K562 (cell line): ENCODE data around the gene GDPD2. TPM values are rescaled to one million over a fixed set of nuclear protein-coding genes. Genes with fewer than 3 reads are reported as not detected.

ENCODE experiments used
- ADNP ChIP-seq: fragments of 200-800 bp; sonication (Bioruptor generic); IDR thresholded peaks from 2 replicates; pipeline ENCODE4 v1.6.1; 2016; ENCODE audit warnings: missing genetic modification characterization, missing compliant biosample characterization
- BCLAF1 ChIP-seq, 2 experiments: fragments of 450-650 bp in 1 of 2; IDR thresholded peaks; 2 replicates each; pipeline ENCODE4 v1.6.1; 2011 to 2017; ENCODE audit warnings: low read depth in 2 of 2, antibody characterized with exemption in 1 of 2, borderline replicate concordance in 1 of 2, low read length in 1 of 2, mild to moderate bottlenecking in 1 of 2, mixed read lengths in 1 of 2; ENCODE audit not compliant: control insufficient read depth in 1 of 2
- CAMTA2 ChIP-seq: fragments of 250-450 bp; sonication (Bioruptor Pico); conservative IDR thresholded peaks from 2 replicates; pipeline ENCODE4 v1.5.1; 2022
- MECOM ChIP-seq: fragments of 250-450 bp; sonication (Bioruptor Pico); IDR thresholded peaks from 2 replicates; pipeline ENCODE4 v1.8.0; 2022; ENCODE audit warnings: inconsistent platforms
- NR4A1 ChIP-seq, 2 experiments: fragments of 250-450 bp in 1 of 2; fragments of 450-650 bp in 1 of 2; sonication (Bioruptor Pico) in 1 of 2; IDR thresholded peaks; 2 replicates each; pipeline versions ENCODE4 v1.4.0 to v1.6.1; 2016 to 2020; ENCODE audit warnings: mild to moderate bottlenecking in 2 of 2, missing compliant biosample characterization in 1 of 2, missing genetic modification characterization in 1 of 2, moderate library complexity in 1 of 2
- RBFOX2 ChIP-seq: fragments of 200-400 bp; formaldehyde crosslinking; IDR thresholded peaks from 2 replicates; pipeline ENCODE4 v1.6.1; 2017; ENCODE audit warnings: low read depth, mild to moderate bottlenecking, low read length, moderate library complexity
- RBM39 ChIP-seq: fragments of 200-400 bp; formaldehyde crosslinking; optimal IDR thresholded peaks from 2 replicates; pipeline ENCODE3; 2018; ENCODE audit warnings: low read depth, low read length
- ZFX ChIP-seq: sonication (generic); formaldehyde crosslinking; IDR thresholded peaks from 2 replicates; pipeline ENCODE4 v1.8.0; 2022; ENCODE audit warnings: mild to moderate bottlenecking, missing genetic modification reagents, moderate library complexity
- ZNF445 ChIP-seq: fragments of 250-450 bp; sonication (Bioruptor Pico); IDR thresholded peaks from 2 replicates; pipeline ENCODE4 v1.4.0; 2020; ENCODE audit warnings: low read depth, mild to moderate bottlenecking, moderate library complexity
- polyA plus RNA-seq, 8 experiments: library from polyadenylated mRNA; depleted of rRNA in 4 of 8; stranded (reverse) in 5 of 8; unstranded in 3 of 8; fragments of >200 nt; fragmentation: Nextera tagmentation in 2 of 8; fragmentation: Illumina TruSeq in 1 of 8; extraction: Ambion mirVana in 2 of 8; extraction: Trizol in 1 of 8; gene quantifications; 2 replicates each; pipeline versions ENCODE4 v1.2.1 to v1.2.3, GENCODE V29; 2011 to 2014; ENCODE audit warnings: inconsistent platforms in 1 of 8, missing spikeins in 1 of 8
- total RNA-seq, 7 experiments: library from RNA; depleted of rRNA in 6 of 7; stranded (reverse); fragments of >200 nt in 6 of 7; fragmentation: Illumina TruSeq in 2 of 7; extraction: Trizol in 2 of 7; gene quantifications; 2 replicates each; pipeline versions ENCODE4 v1.2.1 to v1.2.3, GENCODE V29; 2011 to 2021; ENCODE audit warnings: low replicate concordance in 1 of 7
- TF ChIP-seq, protein P1 (sequence below): IDR thresholded peaks from 2 replicates; pipeline ENCODE4 v1.6.1; 2011; ENCODE audit warnings: borderline replicate concordance, low read depth, mild to moderate bottlenecking, moderate library complexity, low read length; ENCODE audit not compliant: insufficient read depth, poor library complexity, severe bottlenecking

GDPD2 gene
- total and polyA plus RNA-seq, 9 of the 15 experiments (the other 6 are each of a cell fraction or from before 2014, with no cell fraction given) = not detected

DNA sequence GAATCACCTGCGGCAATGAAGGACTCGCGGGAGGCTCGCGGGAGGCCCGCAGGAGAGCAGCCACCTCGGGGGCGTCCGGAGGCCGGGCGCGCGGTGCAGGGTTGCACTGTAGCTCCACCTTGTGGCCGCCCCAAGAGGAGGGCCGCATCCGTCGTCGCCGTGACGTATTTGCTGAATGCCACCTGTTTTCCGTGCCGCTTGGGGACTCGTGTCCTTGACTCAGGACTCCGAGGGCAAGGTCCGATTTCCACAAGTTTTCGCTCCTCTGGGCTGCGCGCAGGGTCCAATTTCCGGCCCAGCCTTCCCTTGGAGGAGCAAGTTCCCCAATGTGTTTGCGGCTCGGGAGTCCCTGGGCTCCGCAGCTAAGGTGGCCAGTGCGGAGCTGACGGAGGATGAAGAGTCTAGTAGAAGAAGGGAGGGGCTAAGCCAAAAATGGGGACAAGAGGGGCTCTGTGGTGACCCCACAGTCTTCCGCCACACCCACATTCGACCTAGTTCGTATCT lies 10.8 kb downstream of the GDPD2 start (continued):
- no peak for TF ChIP-seq BCLAF1 (IDR thresholded peaks at IDR 0.05; ENCODE audit: borderline replicate concordance in 1 of 2, control insufficient read depth in 1 of 2, low read depth in 2 of 2, low read length in 1 of 2)
- no peak for TF ChIP-seq RBM39
- TF ChIP-seq MECOM = no peak
- TF ChIP-seq CAMTA2 (CRISPR knock-in tag) = no peak
- no peak for TF ChIP-seq NR4A1 (CRISPR knock-in tag; IDR thresholded peaks at IDR 0.05)
- TF ChIP-seq NR4A1 (tag; IDR thresholded peaks at IDR 0.05) = no peak
- TF ChIP-seq, protein P1, sequence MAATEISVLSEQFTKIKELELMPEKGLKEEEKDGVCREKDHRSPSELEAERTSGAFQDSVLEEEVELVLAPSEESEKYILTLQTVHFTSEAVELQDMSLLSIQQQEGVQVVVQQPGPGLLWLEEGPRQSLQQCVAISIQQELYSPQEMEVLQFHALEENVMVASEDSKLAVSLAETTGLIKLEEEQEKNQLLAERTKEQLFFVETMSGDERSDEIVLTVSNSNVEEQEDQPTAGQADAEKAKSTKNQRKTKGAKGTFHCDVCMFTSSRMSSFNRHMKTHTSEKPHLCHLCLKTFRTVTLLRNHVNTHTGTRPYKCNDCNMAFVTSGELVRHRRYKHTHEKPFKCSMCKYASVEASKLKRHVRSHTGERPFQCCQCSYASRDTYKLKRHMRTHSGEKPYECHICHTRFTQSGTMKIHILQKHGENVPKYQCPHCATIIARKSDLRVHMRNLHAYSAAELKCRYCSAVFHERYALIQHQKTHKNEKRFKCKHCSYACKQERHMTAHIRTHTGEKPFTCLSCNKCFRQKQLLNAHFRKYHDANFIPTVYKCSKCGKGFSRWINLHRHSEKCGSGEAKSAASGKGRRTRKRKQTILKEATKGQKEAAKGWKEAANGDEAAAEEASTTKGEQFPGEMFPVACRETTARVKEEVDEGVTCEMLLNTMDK = peak; percentile 83
- no peak for TF ChIP-seq ZNF445 (CRISPR knock-in tag)
- TF ChIP-seq RBFOX2 = peak; percentile 77
- TF ChIP-seq ADNP (tag) = no peak
- TF ChIP-seq ZFX (CRISPR knock-in tag) = peak; percentile 51; the same call in 1 of the 2 replicates
